ENCODE results near the gene SLC35G6.
A peak's percentile ranks its signal among the peaks of the same experiment; 100 is the strongest.

Gene SLC35G6

GRCh38 chr17:7486181-7486580, 4.9 kb downstream of the SLC35G6 start:
- Histone ChIP-seq H3K9me3 (ENCODE audit: insufficient read depth, low read length) (no peaks in the 10 kb centered on the region), H3K27ac (ENCODE audit: low read length) (no peak overlapping the region), H3K27me3 (ENCODE audit: low read depth, low read length) (no peaks in the 10 kb centered on the region), H3K36me3 (replicated peaks; ENCODE audit: low read depth, low read length) (peaks cover 4% of the 10 kb centered on the region), H3K9ac (ENCODE audit: low read length) (peak overlapping the region; percentile 40), H3K4me2 (ENCODE audit: low read length) (peak overlapping the region; percentile 80), H2AFZ (ENCODE audit: low read depth, low read length) (no peak overlapping the region), H3K4me3 (ENCODE audit: low read length) (peak overlapping the region; percentile 100), H3K4me1 (ENCODE audit: low read length) (peaks cover 13% of the 10 kb centered on the region), H4K20me1 (ENCODE audit: insufficient read depth, low read length) (peaks cover 33% of the 10 kb centered on the region), H3K79me2 (ENCODE audit: low read length) (peaks cover 66% of the 10 kb centered on the region)
- TF ChIP-seq EZH2phosphoT487 (IDR thresholded peaks at IDR 0.05; ENCODE audit: low read depth), result no peak

GRCh38 chr17:7490144-7490543, 8.9 kb downstream of the SLC35G6 start:
- H3K9ac ChIP-seq (ENCODE audit: low read length), result no peak overlapping the region
- H3K9me3 ChIP-seq (ENCODE audit: insufficient read depth, low read length), result no peaks in the 10 kb centered on the region
- no peak overlapping the region for H3K27ac ChIP-seq (ENCODE audit: low read length)
- no peak overlapping the region for H2AFZ ChIP-seq (ENCODE audit: low read depth, low read length)
- no peak overlapping the region for H3K4me2 ChIP-seq (ENCODE audit: low read length)
- H4K20me1 ChIP-seq (ENCODE audit: insufficient read depth, low read length), result peaks cover 58% of the 10 kb centered on the region
- TF ChIP-seq CTCF (IDR thresholded peaks at IDR 0.05; ENCODE audit: low read depth, low read length) (no peak), EZH2phosphoT487 (IDR thresholded peaks at IDR 0.05; ENCODE audit: low read depth) (no peak)
- peaks cover 13% of the 10 kb centered on the region for H3K36me3 ChIP-seq (replicated peaks; ENCODE audit: low read depth, low read length)
- peaks cover 9% of the 10 kb centered on the region for H3K4me1 ChIP-seq (ENCODE audit: low read length)
- peaks cover 100% of the 10 kb centered on the region for H3K79me2 ChIP-seq (ENCODE audit: low read length)
- H3K4me3 ChIP-seq (ENCODE audit: low read length), result no peak overlapping the region
- no peaks in the 10 kb centered on the region for H3K27me3 ChIP-seq (ENCODE audit: low read depth, low read length)

DNA sequence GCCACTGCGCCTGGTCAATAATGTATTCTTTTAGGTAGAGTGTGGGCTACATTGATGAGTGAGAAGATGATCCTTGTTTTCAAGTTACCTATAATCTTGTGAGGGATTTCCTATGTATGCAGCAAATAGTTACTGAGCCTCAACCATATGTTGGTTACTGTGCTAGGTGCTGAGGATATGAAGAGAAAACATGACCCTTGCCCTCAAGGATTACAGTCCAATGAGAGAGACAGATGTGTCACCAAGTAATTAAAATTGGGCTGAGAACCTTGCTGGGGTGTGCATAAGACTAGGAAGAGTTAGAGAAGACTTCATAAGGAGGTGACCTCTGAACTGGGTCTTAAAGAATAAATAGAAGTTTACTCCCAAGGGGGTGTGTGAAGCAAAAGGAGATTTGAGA, 10.3 kb downstream of the SLC35G6 start:
- Histone ChIP-seq H3K4me2 (ENCODE audit: low read length) (no peak overlapping the region), H3K9me3 (ENCODE audit: insufficient read depth, low read length) (no peaks in the 10 kb centered on the region), H3K9ac (ENCODE audit: low read length) (no peak overlapping the region), H3K4me3 (ENCODE audit: low read length) (no peak overlapping the region), H3K36me3 (replicated peaks; ENCODE audit: low read depth, low read length) (peaks cover 18% of the 10 kb centered on the region), H3K4me1 (ENCODE audit: low read length) (no peaks in the 10 kb centered on the region; the same call in 1 of the 2 replicates), H3K27ac (ENCODE audit: low read length) (no peak overlapping the region), H3K27me3 (ENCODE audit: low read depth, low read length) (no peaks in the 10 kb centered on the region), H2AFZ (ENCODE audit: low read depth, low read length) (no peak overlapping the region), H4K20me1 (ENCODE audit: insufficient read depth, low read length) (peaks cover 53% of the 10 kb centered on the region), H3K79me2 (ENCODE audit: low read length) (peaks cover 94% of the 10 kb centered on the region)
- TF ChIP-seq CTCF (IDR thresholded peaks at IDR 0.05; ENCODE audit: low read depth, low read length) (no peak), EZH2phosphoT487 (IDR thresholded peaks at IDR 0.05; ENCODE audit: low read depth) (no peak)

DNA sequence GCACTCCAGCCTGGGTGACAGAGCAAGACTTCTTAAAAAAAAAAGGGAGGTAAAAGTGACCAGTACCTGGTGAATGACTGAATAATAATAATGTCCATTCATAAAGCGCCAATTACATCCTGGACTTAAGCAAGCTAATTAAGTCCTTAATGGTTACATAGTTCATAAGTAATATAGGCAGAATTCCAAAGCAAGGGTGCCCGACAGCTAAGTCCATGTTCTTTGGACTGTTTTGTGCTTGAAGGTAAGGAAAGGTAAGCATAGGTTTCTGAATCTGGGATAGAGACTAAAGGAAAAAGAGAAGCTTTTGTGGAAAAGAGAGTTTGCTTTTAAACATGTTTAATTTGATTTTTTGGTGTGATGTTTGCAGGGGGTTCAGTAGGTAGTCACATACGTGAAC, 12.7 kb downstream of the SLC35G6 start:
- Histone ChIP-seq H3K27me3 (ENCODE audit: low read depth, low read length) (no peaks in the 10 kb centered on the region), H3K27ac (ENCODE audit: low read length) (no peak overlapping the region), H3K36me3 (replicated peaks; ENCODE audit: low read depth, low read length) (peaks cover 30% of the 10 kb centered on the region), H3K9ac (ENCODE audit: low read length) (no peak overlapping the region), H3K4me1 (ENCODE audit: low read length) (no peaks in the 10 kb centered on the region), H3K4me2 (ENCODE audit: low read length) (no peak overlapping the region), H2AFZ (ENCODE audit: low read depth, low read length) (no peak overlapping the region), H3K79me2 (ENCODE audit: low read length) (peaks cover 70% of the 10 kb centered on the region), H3K9me3 (ENCODE audit: insufficient read depth, low read length) (no peaks in the 10 kb centered on the region), H4K20me1 (ENCODE audit: insufficient read depth, low read length) (peaks cover 49% of the 10 kb centered on the region), H3K4me3 (ENCODE audit: low read length) (no peak overlapping the region)
- TF ChIP-seq EZH2phosphoT487 (IDR thresholded peaks at IDR 0.05; ENCODE audit: low read depth) (no peak), CTCF (IDR thresholded peaks at IDR 0.05; ENCODE audit: low read depth, low read length) (no peak)
